Measurements from ENCODE around the gene SPIB.
"Not testable (repeated sequence)": the region's sequence is repeated elsewhere in the genome, so short reads cannot be mapped to it uniquely, and the experiment has no call there.

SPIB gene

GRCh38 chr19:50447750-50448149, 29.0 kb downstream of the SPIB start:
- no peak for DNase-seq

- DNase-seq, result no peak
These were observed 30.6 kb downstream of the SPIB start for GRCh38 chr19:50449236-50449899.

GRCh38 chr19:50450369-50451222, 31.9 kb downstream of the SPIB start:
- no peak for DNase-seq

GRCh38 chr19:50451223-50451534, 32.4 kb downstream of the SPIB start:
- no peak for DNase-seq

GRCh38 chr19:50453243-50453642, 34.5 kb downstream of the SPIB start:
- no peak for DNase-seq

GRCh38 chr19:50455992-50456391, 37.3 kb downstream of the SPIB start:
- no peak for DNase-seq

- no peak for DNase-seq
These were observed 38.6 kb downstream of the SPIB start for GRCh38 chr19:50457300-50457699.

GRCh38 chr19:50458396-50459066, 39.8 kb downstream of the SPIB start:
- no peak for DNase-seq

- no peak for DNase-seq
These were observed 40.3 kb downstream of the SPIB start for GRCh38 chr19:50459067-50459456.

GRCh38 chr19:50459638-50460037, 40.9 kb downstream of the SPIB start:
- DNase-seq, result no peak

GRCh38 chr19:50460161-50460765, 41.5 kb downstream of the SPIB start:
- DNase-seq, result no peak

GRCh38 chr19:50461066-50461875, 42.5 kb downstream of the SPIB start:
- peak; percentile 84 for DNase-seq

GRCh38 chr19:50462970-50463369, 44.2 kb downstream of the SPIB start:
- DNase-seq, result no peak

GRCh38 chr19:50464348-50464747, 45.6 kb downstream of the SPIB start:
- no peak for DNase-seq

GRCh38 chr19:50465000-50465399, 46.3 kb downstream of the SPIB start:
- no peak for DNase-seq

- DNase-seq, result no peak
These were observed 47.4 kb downstream of the SPIB start for GRCh38 chr19:50465986-50466705.

GRCh38 chr19:50466706-50467039, 47.9 kb downstream of the SPIB start:
- DNase-seq, result no peak

GRCh38 chr19:50467566-50467965, 48.8 kb downstream of the SPIB start:
- no peak for DNase-seq

- no peak for DNase-seq
These were observed 50.1 kb downstream of the SPIB start for GRCh38 chr19:50468818-50469217.

- not testable (repeated sequence) for DNase-seq
These were observed 54.6 kb downstream of the SPIB start for GRCh38 chr19:50473336-50473735.

GRCh38 chr19:50475101-50475568, 56.4 kb downstream of the SPIB start:
- DNase-seq, result no peak

GRCh38 chr19:50475736-50476223, 57.0 kb downstream of the SPIB start:
- no peak for DNase-seq

All from OCI-M1 (cell line).